Activated T-helper 1 cell treated with anti-CD3 and anti-CD28 coated beads, Interleukin-2, amount 50 U/mL, for 16 hours (primary cell): ENCODE results near the gene MBOAT2.
"Not testable (repeated sequence)": the region's sequence is repeated elsewhere in the genome, so short reads cannot be mapped to it uniquely, and the experiment has no call there.

Experiments used
- DNase-seq, 2 donors: peaks; one replicate each; pipeline ENCODE4 v3.0.0-alpha.2; 2020; ENCODE audit warnings: low read depth in 1 of 2, low spot score in 1 of 2

MBOAT2 gene

GRCh38 chr2:8903924-8904323, 99.6 kb downstream of the MBOAT2 start:
- DNase-seq, result not testable (repeated sequence)

DNA sequence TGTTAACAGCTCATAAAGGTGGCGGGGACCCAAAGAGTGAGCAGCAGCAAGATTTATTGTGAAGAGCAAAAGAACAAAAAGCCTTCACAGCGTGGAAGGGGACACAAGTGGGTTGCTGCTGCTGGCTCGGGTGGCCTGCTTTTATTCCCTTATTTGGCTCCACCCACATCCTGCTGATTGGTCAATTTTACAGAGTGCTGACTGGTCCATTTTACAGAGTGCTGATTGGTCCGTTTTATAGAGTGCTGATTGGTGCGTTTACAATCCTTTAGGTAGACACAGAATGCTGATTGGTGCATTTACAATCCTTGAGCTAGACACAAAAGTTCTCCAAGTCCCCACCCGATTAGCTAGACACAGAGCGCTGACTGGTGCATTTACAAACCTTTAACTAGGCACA, 100.7 kb downstream of the MBOAT2 start:
- DNase-seq, result not testable (repeated sequence)

DNA sequence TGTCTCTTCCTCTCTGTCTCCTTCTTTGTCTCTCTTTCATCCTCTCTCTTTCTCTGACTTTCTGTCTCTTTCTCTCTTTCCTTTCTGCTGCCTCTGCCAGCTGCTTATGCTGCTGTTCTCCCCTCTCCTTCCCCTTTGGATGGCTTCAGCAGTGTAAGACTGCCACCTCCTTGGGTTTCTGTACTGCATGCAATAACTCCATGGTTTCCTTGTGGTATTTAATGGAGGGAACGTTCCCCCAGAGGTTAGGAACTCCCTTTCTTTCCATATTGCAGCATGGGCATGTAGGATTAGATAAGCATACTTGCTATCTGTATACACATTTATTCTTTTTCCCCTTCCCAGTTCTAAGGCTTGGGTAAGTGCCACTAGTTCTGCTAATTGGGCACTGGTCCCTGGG, 106.3 kb downstream of the MBOAT2 start:
- DNase-seq, result not testable (repeated sequence)

GRCh38 chr2:8896671-8897070, 106.8 kb downstream of the MBOAT2 start:
- not testable (repeated sequence) for DNase-seq

DNA sequence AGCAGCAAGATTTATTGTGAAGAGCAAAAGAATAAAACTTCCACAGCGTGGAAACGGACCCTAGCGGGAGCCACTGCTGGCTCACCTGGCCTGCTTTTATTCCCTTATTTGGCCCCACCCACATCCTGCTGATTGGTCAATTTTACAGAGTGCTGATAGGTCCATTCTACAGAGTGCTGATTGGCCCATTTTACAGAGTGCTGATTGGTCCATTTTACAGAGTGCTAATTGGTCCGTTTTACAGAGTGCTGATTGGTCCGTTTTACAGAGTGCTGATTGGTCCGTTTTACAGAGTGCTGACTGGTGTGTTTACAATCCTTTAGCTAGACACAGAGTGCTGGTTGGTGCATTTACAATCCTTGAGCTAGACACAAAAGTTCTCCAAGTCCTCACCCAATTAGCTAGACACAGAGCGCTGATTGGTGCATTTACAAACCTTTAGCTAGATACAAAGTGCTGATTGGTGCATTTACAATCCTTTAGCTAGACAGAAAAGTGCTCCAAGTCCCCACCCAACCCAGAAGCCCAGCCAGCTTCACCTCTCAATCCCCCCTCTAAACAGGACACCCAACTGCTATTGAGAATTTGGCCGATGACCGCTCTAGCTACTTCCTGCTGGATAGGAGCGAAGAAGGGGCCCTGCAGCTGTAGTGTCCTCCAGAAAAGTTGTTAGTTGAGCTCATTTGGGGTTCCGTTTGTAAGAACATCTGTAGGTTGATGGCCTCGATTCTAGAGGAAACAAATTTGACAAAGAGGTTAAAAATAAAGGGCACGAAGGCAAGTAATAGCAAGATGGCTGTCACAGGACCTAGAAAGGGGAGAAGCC, 108.2 kb downstream of the MBOAT2 start:
- not testable (repeated sequence) for DNase-seq

DNA sequence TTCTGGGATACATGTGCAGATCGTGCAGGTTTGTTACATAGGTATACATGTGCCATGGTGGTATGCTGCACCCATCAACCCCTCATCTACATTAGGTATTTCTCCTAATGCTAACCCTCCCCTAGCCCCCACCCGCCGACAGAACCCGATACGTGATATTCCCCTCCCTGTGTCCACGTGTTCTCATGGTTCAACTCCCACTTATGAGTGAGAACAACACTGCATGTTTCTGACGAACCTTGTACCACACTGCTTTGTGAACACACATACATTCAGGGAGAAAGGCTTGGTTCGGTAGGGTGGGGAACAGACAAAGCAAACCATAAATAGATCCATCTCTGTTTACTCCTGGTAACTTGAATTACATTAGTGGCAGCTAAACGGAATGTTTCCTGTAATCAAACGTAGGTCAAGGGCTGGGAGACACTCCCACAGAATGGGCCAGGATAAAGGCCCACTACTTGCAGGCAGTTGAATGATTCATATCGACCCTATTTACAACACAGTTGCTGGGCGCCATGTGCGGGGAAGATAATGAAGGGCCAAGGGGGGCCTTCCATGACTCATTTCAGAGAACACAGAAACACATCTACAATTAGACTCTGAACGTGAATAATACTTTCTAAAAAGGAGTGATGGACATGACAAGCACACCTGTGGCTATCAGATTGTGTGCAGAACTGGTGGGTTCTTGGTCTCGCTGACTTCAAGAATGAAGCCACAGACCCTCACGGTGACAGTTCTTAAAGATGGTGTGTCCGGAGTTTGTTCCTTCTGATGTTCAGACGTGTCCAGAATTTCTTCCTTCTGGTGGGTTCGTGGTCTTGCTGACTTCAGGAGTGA, 109.3 kb downstream of the MBOAT2 start:
- DNase-seq, result no peak

GRCh38 chr2:8893474-8893873, 110.0 kb downstream of the MBOAT2 start:
- no peak for DNase-seq

- DNase-seq, result no peak
Observed at GRCh38 chr2:8892111-8892510, 111.4 kb downstream of the MBOAT2 start.

GRCh38 chr2:8889978-8890377, 113.5 kb downstream of the MBOAT2 start:
- no peak for DNase-seq

DNA sequence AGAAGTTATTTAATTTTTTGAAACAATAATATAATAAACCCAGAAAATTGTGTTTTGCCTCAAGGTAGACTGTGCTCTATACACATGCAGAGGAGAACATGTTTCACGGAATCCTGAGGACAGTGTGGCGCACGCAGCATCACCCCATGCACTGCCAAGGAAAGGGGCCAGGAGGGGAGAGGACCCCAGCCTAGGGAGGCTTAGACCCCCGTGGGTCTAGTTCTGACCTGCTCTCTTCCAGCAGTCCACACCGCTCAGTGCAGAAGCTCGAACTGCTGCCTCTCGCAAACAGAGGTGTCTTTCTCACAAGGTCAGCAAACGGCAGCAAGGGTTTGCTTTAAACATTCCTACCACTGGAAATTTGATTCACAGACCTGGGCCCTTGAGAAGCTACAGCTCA, 114.5 kb downstream of the MBOAT2 start:
- DNase-seq, result no peak

- no peak for DNase-seq
Observed at GRCh38 chr2:8886876-8887275, 116.6 kb downstream of the MBOAT2 start.

DNA sequence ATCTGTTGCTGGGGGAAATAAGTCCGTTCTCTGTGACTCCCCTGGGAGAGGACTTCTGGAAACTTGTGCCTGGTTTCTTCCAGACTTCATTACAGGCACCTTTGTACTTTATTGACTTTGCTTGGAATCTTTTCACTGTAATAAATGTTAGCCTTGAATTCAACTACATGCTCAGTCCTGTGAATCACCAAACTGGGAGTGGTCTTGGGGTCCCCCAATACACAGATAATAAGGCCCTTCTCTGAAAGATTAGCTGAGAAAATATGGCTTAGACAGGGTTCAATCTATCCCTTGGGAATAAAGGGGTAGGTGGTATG, 117.3 kb downstream of the MBOAT2 start:
- DNase-seq, result no peak

GRCh38 chr2:8885449-8886201, 117.9 kb downstream of the MBOAT2 start:
- no peak for DNase-seq

- no peak for DNase-seq
Observed at GRCh38 chr2:8884812-8885211, 118.7 kb downstream of the MBOAT2 start.

- DNase-seq, result no peak
Observed at GRCh38 chr2:8882094-8882493, 121.4 kb downstream of the MBOAT2 start.

DNA sequence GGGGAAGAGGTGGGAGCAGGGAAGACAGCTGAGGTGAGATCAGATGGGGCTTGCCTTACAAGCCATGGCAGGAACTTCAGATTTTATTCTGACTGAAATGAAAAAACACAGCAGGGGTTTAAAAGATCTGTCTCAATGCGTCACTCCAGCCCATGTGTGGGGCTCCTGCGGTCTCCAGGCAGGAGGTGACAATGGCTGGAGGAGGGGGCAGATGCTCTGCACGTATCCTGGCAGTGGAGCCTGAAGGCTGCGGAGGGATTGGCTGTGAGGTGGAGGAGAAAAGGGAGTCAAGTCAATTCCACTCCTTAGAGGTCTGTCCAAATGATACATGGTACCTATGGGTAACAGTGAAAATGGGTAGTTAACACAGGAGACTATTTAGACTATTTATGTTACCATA, 125.6 kb downstream of the MBOAT2 start:
- DNase-seq, result no peak

DNA sequence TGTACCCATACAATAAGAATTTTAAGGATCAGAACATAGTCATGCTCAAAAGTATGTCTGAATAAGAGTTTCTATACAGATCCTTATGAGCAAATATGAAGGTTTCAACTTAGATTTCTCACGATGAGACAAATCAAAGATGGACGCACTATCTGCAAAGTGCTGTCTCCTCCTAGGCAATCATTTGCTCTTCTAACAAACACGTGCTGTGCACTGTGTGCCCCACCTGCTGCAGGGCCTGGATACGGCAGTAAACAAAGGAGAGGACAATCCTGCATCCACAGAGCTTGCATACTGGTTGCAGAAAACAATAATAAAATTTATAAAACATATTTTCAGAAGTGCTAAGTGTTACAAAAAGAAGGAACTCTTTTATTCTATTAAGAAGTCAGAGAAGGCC, 126.2 kb downstream of the MBOAT2 start:
- DNase-seq, result no peak

- no peak for DNase-seq
Observed at GRCh38 chr2:8876628-8877027, 126.9 kb downstream of the MBOAT2 start.

DNA sequence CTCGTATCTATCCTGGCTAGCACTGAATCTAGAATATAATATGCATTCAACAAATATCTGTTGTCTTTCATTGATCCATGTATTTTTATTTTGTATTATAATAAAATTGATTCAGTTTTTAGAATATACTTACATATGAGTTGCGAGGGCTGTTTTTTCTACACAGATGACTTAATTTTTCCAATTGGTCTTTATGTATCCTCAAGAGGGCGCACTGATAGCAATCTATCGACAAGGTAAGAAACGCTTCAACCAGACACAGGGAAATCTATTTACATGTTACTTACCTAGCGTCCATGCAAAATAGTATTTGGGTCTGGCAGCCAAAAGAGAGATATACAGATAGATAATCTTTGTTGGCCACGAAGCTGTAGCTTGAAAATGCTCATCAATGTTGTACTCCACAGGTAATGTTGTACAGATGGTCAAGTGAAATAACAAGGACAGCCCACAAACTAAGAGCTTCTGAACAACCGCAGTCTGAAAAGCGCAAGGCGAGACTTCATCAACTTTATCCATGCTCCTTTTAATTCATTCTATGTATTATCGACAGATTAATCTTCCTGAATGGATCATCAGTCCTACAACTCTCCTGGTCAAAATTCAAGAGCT, 130.6 kb downstream of the MBOAT2 start:
- no peak for DNase-seq

- DNase-seq, result no peak
Observed at GRCh38 chr2:8870441-8870840, 133.0 kb downstream of the MBOAT2 start.

- no peak for DNase-seq
Observed at GRCh38 chr2:8867363-8867762, 136.1 kb downstream of the MBOAT2 start.
